ENCODE measurements around the gene RYR3.

Gene RYR3

DNA sequence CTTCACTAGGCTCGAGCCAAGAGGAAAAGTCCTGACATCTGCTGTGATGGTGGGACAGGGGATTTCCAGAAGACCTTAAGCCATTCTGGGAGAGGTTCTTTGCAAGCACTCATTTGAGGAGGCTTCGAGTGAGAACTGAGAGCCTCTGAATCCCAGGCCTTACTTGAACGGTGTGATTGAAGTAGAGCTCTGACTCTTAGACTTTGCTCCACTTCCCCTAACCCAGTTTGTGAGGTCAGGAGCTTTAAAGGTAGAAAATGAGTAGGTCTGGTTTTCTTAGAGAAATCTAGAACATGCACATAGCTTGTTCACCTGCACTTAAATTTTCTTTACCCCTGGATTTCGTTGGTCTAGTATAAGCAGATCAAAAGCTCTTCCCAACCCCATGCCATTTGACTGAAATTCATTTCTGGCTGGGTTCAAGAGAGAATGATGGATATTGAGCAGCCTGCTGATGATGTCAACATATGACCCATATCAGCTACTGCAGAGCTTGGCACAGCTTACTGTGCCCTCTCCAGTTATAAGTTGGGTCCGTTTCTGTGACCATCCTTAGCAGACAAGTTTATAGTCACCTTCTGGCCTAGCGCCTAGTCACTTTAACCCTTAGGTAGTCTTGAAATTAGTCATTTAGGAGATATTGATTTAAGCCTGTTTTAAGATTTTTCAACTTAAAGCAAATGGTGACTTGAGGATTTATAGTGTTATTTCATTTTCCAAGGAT, 428.3 kb downstream of the RYR3 start:
- Histone ChIP-seq H3K9me3 (ENCODE audit: control insufficient read depth in 5 of 5, low read length in 5 of 5) (no peaks in the 10 kb centered on the region), H3K4me3 (ENCODE audit: low read depth in 1 of 5, low read length in 5 of 5) (no peak overlapping the region), H3K9ac (ENCODE audit: low read length in 5 of 5) (no peak overlapping the region), H3K27ac (ENCODE audit: low read depth, low read length) (no peak overlapping the region), H3K4me1 (ENCODE audit: control insufficient read depth in 5 of 5, insufficient read depth in 5 of 5, low read length in 5 of 5) (no peaks in the 10 kb centered on the region), H3K27me3 (ENCODE audit: control insufficient read depth in 5 of 5, insufficient read depth in 4 of 5, low read length in 5 of 5) (peaks cover 0 to 6% (median 0%) of the 10 kb centered on the region in 5 donors), H3K36me3 (ENCODE audit: control insufficient read depth in 5 of 5, insufficient read depth in 5 of 5, low read length in 5 of 5) (no peaks in the 10 kb centered on the region)

DNA sequence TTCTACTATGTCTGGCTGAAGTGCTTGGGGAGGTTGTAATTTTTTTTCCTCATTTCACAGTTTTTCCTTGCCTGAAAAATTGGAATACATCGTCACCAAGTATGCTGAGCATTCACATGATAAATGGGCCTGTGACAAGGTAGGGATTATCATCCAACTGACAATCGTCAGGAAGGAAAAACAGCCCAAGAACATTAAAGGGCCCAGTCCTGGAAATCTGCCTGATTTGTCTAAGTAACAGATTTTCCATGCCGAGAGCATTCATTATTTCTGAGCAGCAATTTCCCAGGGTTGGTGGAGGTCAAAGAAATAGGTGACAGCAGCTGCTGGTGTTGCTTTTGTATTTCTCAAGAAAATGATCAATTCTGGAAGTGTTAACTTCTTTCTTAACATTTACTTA, 431.5 kb downstream of the RYR3 start:
- H3K4me1 ChIP-seq (ENCODE audit: control insufficient read depth in 5 of 5, insufficient read depth in 5 of 5, low read length in 5 of 5) = no peaks in the 10 kb centered on the region
- no peak overlapping the region for H3K9ac ChIP-seq (ENCODE audit: low read length in 5 of 5)
- peaks cover 0 to 6% (median 0%) of the 10 kb centered on the region in 5 donors for H3K27me3 ChIP-seq (ENCODE audit: control insufficient read depth in 5 of 5, insufficient read depth in 4 of 5, low read length in 5 of 5)
- no peaks in the 10 kb centered on the region for H3K36me3 ChIP-seq (ENCODE audit: control insufficient read depth in 5 of 5, insufficient read depth in 5 of 5, low read length in 5 of 5)
- no peaks in the 10 kb centered on the region for H3K9me3 ChIP-seq (ENCODE audit: control insufficient read depth in 5 of 5, low read length in 5 of 5)
- no peak overlapping the region for H3K4me3 ChIP-seq (ENCODE audit: low read depth in 1 of 5, low read length in 5 of 5)
- H3K27ac ChIP-seq (ENCODE audit: low read depth, low read length) = no peak overlapping the region

DNA sequence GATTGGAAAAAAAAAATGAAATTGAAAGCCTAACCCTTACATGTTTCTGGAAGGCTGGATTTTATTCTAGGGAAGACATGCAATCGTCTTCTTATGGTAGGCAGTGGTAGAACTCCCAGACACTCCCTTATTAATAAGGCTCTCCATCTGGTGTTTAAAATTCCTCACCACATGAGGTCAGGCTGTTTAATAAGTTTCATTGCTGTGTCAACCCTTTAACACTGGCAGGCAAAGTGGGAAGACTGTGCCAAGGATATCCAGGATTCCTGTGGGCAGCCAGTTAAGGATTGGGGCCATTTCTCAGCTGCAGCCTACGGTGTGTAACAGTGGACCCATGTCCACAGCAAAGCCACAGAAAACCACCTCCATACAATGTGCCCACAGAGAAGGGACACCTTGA, 432.0 kb downstream of the RYR3 start:
- H3K4me3 ChIP-seq (ENCODE audit: low read depth in 1 of 5, low read length in 5 of 5) = no peak overlapping the region
- H3K27ac ChIP-seq (ENCODE audit: low read depth, low read length) = no peak overlapping the region

DNA sequence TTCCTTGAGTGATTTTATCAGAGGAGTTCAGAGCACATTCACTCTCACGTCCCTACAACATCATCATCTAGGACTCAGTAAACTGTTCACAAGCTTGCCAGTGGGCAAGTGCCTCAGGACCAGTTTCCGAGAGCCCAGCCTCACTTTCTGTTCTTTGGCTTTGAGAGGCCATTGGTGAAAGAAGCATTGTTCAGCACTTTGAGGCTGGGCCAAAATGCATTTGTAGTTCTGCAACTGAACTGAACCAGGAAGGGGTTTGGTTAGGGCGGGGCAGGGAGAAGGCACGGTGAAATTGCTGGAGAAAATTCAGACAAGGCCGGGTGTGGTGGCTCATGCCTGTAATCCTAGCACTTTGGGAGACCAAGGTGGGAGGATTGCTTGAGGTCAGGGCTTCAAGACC, 435.4 kb downstream of the RYR3 start:
- no peaks in the 10 kb centered on the region for H3K4me1 ChIP-seq (ENCODE audit: control insufficient read depth in 5 of 5, insufficient read depth in 5 of 5, low read length in 5 of 5)
- no peak overlapping the region for H3K9ac ChIP-seq (ENCODE audit: low read length in 5 of 5)
- H3K27ac ChIP-seq (ENCODE audit: low read depth, low read length) = no peak overlapping the region
- no peaks in the 10 kb centered on the region for H3K36me3 ChIP-seq (ENCODE audit: control insufficient read depth in 5 of 5, insufficient read depth in 5 of 5, low read length in 5 of 5)
- no peak overlapping the region for H3K4me3 ChIP-seq (ENCODE audit: low read depth in 1 of 5, low read length in 5 of 5)
- H3K9me3 ChIP-seq (ENCODE audit: control insufficient read depth in 5 of 5, low read length in 5 of 5) = no peaks in the 10 kb centered on the region
- no peaks in the 10 kb centered on the region for H3K27me3 ChIP-seq (ENCODE audit: control insufficient read depth in 5 of 5, insufficient read depth in 4 of 5, low read length in 5 of 5)

More for the DNA sequence above, 432.0 kb downstream of the RYR3 start:
- no peaks in the 10 kb centered on the region for H3K9me3 ChIP-seq (ENCODE audit: control insufficient read depth in 5 of 5, low read length in 5 of 5)
- no peak overlapping the region for H3K9ac ChIP-seq (ENCODE audit: low read length in 5 of 5)
- H3K27me3 ChIP-seq (ENCODE audit: control insufficient read depth in 5 of 5, insufficient read depth in 4 of 5, low read length in 5 of 5) = peaks cover 0 to 6% (median 0%) of the 10 kb centered on the region in 5 donors
- no peaks in the 10 kb centered on the region for H3K4me1 ChIP-seq (ENCODE audit: control insufficient read depth in 5 of 5, insufficient read depth in 5 of 5, low read length in 5 of 5)
- no peaks in the 10 kb centered on the region for H3K36me3 ChIP-seq (ENCODE audit: control insufficient read depth in 5 of 5, insufficient read depth in 5 of 5, low read length in 5 of 5)

DNA sequence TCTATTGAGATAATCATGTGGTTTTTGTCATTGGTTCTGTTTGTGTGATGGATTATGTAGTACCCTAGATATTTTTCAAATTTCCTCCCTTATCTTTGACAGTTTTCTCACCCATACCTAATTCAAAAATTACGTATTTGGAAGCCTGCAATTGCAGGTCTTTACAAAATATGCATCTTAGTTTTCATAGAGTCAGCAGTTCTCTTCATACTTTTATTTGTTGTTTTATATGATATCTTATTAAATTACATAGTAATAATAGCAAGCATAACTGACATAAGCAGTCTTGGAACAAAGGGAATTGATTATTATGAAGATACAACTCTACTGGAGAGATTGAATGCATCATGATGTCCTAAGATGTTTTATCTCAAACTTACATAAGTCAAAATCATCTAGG, 442.2 kb downstream of the RYR3 start:
- H3K27me3 ChIP-seq (ENCODE audit: control insufficient read depth in 5 of 5, insufficient read depth in 4 of 5, low read length in 5 of 5) = peaks cover 0 to 5% (median 0%) of the 10 kb centered on the region in 5 donors
- no peak overlapping the region for H3K4me3 ChIP-seq (ENCODE audit: low read depth in 1 of 5, low read length in 5 of 5)
- no peak overlapping the region for H3K27ac ChIP-seq (ENCODE audit: low read depth, low read length)
- H3K36me3 ChIP-seq (ENCODE audit: control insufficient read depth in 5 of 5, insufficient read depth in 5 of 5, low read length in 5 of 5) = no peaks in the 10 kb centered on the region
- H3K9me3 ChIP-seq (ENCODE audit: control insufficient read depth in 5 of 5, low read length in 5 of 5) = no peaks in the 10 kb centered on the region
- no peaks in the 10 kb centered on the region for H3K4me1 ChIP-seq (ENCODE audit: control insufficient read depth in 5 of 5, insufficient read depth in 5 of 5, low read length in 5 of 5)
- H3K9ac ChIP-seq (ENCODE audit: low read length in 5 of 5) = no peak overlapping the region

DNA sequence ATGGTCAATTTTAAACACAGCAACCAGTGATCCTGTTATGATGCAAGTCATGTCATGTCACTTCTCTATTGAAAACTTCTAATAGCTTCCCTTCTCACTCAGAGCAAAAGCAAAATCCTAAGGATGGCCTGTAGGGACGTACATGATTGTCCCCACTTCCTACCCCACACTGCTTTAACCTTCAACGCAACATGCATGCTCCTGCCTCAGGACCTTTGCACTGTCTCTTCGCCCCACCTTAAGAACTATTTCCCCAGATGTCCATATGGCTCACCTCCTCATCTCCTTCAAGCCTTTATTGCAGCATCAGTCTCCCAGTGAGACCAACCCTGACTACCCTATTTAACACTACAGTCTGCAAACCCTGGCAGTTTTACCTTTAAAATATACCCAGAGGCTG, 443.5 kb downstream of the RYR3 start:
- Histone ChIP-seq H3K27ac (ENCODE audit: low read depth, low read length) (no peak overlapping the region), H3K27me3 (ENCODE audit: control insufficient read depth in 5 of 5, insufficient read depth in 4 of 5, low read length in 5 of 5) (peaks cover 0 to 5% (median 0%) of the 10 kb centered on the region in 5 donors), H3K9ac (ENCODE audit: low read length in 5 of 5) (no peak overlapping the region), H3K36me3 (ENCODE audit: control insufficient read depth in 5 of 5, insufficient read depth in 5 of 5, low read length in 5 of 5) (no peaks in the 10 kb centered on the region), H3K9me3 (ENCODE audit: control insufficient read depth in 5 of 5, low read length in 5 of 5) (no peaks in the 10 kb centered on the region), H3K4me1 (ENCODE audit: control insufficient read depth in 5 of 5, insufficient read depth in 5 of 5, low read length in 5 of 5) (no peaks in the 10 kb centered on the region), H3K4me3 (ENCODE audit: low read depth in 1 of 5, low read length in 5 of 5) (no peak overlapping the region)

DNA sequence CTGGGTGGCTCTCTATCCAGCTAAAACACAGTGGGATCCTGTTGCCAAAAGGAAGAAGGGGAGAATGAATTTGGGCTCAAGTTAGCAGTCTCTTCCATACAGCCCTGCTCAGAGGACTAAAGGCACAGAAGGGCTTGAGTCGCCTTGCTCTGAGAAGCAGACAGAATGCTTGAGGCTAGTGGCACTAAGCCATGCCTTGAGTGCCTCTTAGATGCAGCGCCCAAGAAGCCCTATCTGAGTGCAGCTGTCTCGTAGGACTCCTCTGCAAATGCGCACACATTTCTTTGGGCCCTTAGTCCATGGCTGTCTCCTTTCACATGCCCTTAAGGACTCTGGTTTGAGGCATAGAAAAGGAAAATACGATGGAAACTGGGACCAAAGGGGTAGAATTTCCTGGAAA, 446.2 kb downstream of the RYR3 start:
- Histone ChIP-seq H3K9ac (ENCODE audit: low read length in 5 of 5) (no peak overlapping the region), H3K36me3 (ENCODE audit: control insufficient read depth in 5 of 5, insufficient read depth in 5 of 5, low read length in 5 of 5) (no peaks in the 10 kb centered on the region), H3K27ac (ENCODE audit: low read depth, low read length) (no peak overlapping the region), H3K4me3 (ENCODE audit: low read depth in 1 of 5, low read length in 5 of 5) (no peak overlapping the region), H3K27me3 (ENCODE audit: control insufficient read depth in 5 of 5, insufficient read depth in 4 of 5, low read length in 5 of 5) (peaks cover 0 to 5% (median 0%) of the 10 kb centered on the region in 5 donors), H3K4me1 (ENCODE audit: control insufficient read depth in 5 of 5, insufficient read depth in 5 of 5, low read length in 5 of 5) (no peaks in the 10 kb centered on the region), H3K9me3 (ENCODE audit: control insufficient read depth in 5 of 5, low read length in 5 of 5) (no peaks in the 10 kb centered on the region)

DNA sequence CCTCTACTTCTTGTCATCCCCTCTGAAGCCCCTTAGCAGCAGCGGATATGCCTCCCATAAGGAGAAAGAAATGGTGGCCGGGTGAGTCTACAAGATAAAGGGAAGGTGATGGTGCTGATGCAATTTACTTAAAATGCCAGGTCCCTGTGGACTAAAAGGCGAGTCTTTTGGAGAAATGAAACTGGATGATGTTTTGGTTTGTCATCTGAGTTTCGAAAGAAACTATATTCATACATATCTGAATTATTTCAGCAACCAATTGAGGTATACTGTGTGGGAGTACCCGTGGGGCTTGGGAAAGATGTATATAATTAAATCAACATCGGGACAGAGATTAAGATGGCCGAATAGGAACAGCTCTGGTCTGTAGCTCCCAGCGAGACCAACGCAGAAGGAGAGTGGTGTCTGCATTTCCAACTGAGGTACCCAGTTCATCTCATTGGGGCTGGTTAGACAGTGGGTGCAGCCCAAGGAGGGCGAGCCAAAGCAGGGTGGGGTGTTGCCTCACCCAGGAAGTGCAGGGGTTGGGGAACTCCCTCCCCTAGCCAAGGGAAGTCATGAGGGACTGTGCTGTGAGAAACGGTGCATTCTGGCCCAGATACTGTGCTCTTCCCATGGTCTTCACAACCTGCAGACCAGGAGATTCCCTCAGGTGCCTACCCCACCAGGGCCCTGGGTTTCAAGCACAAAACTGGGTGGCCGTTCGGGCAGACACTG, 446.9 kb downstream of the RYR3 start:
- Histone ChIP-seq H3K9ac (ENCODE audit: low read length in 5 of 5) (no peak overlapping the region), H3K9me3 (ENCODE audit: control insufficient read depth in 5 of 5, low read length in 5 of 5) (no peaks in the 10 kb centered on the region), H3K36me3 (ENCODE audit: control insufficient read depth in 5 of 5, insufficient read depth in 5 of 5, low read length in 5 of 5) (no peaks in the 10 kb centered on the region), H3K27me3 (ENCODE audit: control insufficient read depth in 5 of 5, insufficient read depth in 4 of 5, low read length in 5 of 5) (peaks cover 0 to 5% (median 0%) of the 10 kb centered on the region in 5 donors), H3K27ac (ENCODE audit: low read depth, low read length) (no peak overlapping the region), H3K4me3 (ENCODE audit: low read depth in 1 of 5, low read length in 5 of 5) (no peak overlapping the region), H3K4me1 (ENCODE audit: control insufficient read depth in 5 of 5, insufficient read depth in 5 of 5, low read length in 5 of 5) (no peaks in the 10 kb centered on the region)

DNA sequence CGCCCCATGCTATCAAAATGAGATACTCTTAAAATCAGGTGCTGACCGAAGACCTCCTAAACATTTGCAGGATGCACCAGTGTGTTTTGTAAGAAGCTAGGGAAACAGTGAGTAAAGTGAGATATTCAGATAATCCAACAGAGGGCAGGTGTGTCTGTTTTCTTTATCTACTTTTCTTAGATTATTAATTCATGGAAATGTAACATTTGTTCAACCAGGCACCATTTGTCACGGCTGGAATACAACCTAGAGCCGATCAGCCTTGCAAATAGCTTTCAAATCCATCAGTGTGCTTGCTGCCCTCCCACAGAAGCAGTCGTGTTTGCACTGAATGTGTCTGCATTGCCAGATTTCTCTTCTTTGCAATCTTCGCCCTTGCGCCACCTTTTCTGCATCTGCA, 455.6 kb downstream of the RYR3 start:
- Histone ChIP-seq H3K9ac (ENCODE audit: low read length in 5 of 5) (no peak overlapping the region), H3K4me3 (ENCODE audit: low read depth in 1 of 5, low read length in 5 of 5) (no peak overlapping the region), H3K27me3 (ENCODE audit: control insufficient read depth in 5 of 5, insufficient read depth in 4 of 5, low read length in 5 of 5) (no peaks in the 10 kb centered on the region), H3K27ac (ENCODE audit: low read depth, low read length) (no peak overlapping the region), H3K4me1 (ENCODE audit: control insufficient read depth in 5 of 5, insufficient read depth in 5 of 5, low read length in 5 of 5) (no peaks in the 10 kb centered on the region), H3K36me3 (ENCODE audit: control insufficient read depth in 5 of 5, insufficient read depth in 5 of 5, low read length in 5 of 5) (no peaks in the 10 kb centered on the region), H3K9me3 (ENCODE audit: control insufficient read depth in 5 of 5, low read length in 5 of 5) (no peaks in the 10 kb centered on the region)

DNA sequence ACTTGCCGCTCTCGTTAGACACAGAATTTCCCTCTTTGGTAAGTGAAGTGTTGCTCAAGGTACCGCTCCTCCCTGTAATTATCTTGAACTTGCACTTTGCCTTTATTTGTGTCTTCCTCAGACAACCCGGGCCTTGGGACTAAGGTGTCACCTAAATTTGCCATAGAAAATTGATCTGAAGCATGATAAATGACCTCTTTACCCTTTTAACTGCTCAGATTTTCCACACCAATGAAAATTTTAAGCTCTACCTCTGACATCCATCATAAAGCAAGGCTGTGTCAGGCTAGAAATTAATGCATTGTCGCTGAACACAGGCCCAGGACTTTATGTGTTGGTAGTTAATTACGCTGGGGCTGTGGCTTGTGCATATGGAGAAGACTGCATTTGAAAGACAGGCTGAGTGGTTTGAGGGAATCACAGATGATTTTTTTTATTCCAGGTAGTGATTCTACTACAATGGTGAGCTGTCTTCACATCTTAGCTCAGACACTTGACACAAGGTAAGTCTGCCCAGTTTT, 458.0 kb downstream of the RYR3 start:
- no peaks in the 10 kb centered on the region for H3K4me1 ChIP-seq (ENCODE audit: control insufficient read depth in 5 of 5, insufficient read depth in 5 of 5, low read length in 5 of 5)
- no peaks in the 10 kb centered on the region for H3K36me3 ChIP-seq (ENCODE audit: control insufficient read depth in 5 of 5, insufficient read depth in 5 of 5, low read length in 5 of 5)
- H3K9ac ChIP-seq (ENCODE audit: low read length in 5 of 5) = no peak overlapping the region
- H3K27me3 ChIP-seq (ENCODE audit: control insufficient read depth in 5 of 5, insufficient read depth in 4 of 5, low read length in 5 of 5) = no peaks in the 10 kb centered on the region
- no peak overlapping the region for H3K27ac ChIP-seq (ENCODE audit: low read depth, low read length)
- H3K4me3 ChIP-seq (ENCODE audit: low read depth in 1 of 5, low read length in 5 of 5) = no peak overlapping the region
- H3K9me3 ChIP-seq (ENCODE audit: control insufficient read depth in 5 of 5, low read length in 5 of 5) = no peaks in the 10 kb centered on the region

Measured in subcutaneous abdominal adipose tissue (tissue), 5 donors.